IMR-90 (cell line): ENCODE results near the gene ARRB1. TPM values are rescaled to one million over a fixed set of nuclear protein-coding genes. Genes with fewer than 3 reads are reported as not detected.

Experiments used
- ATAC-seq: fragments of 200-7000 bp; cut with Tn5 transposase; 2 replicates; pipeline ENCODE4 v1.9.1; 2020; ENCODE audit warnings: low read depth, mild to moderate bottlenecking, moderate library complexity
- BruUV-seq: library from RNA; stranded (reverse); fragments of 400-500 nt; replicated peaks from 2 replicates; lab custom pipeline; 2021; lab: Mats Ljungman, UMichigan
- CTCF ChIA-PET: fragments of 300-600 bp; formaldehyde crosslinking; extraction: SDS; loops from one replicate; lab custom pipeline; 2021; ENCODE audit warnings: antibody characterized with exemption; lab: Yijun Ruan, JAX
- POLR2A ChIA-PET: fragments of 300-600 bp; sonication (Branson Sonifier 250); formaldehyde crosslinking; loops from one replicate; lab custom pipeline; 2022; ENCODE audit warnings: antibody characterized with exemption; ENCODE audit not compliant: unreplicated experiment; lab: Charles Lee
- DNase-seq: peaks from one replicate; pipeline ENCODE4 v3.0.0; 2013
- H2AFZ ChIP-seq: replicated peaks from 2 replicates; pipeline ENCODE3; 2013; ENCODE audit warnings: low read length, mild to moderate bottlenecking; ENCODE audit not compliant: poor library complexity
- H2AK5ac ChIP-seq: 2 replicates; pipeline ENCODE4 v1.6.1; 2013; ENCODE audit warnings: low read depth, low read length, inconsistent platforms
- H2AK9ac ChIP-seq: replicated peaks from 2 replicates; pipeline ENCODE3; 2013; ENCODE audit warnings: mild to moderate bottlenecking, low read depth, low read length, moderate library complexity; ENCODE audit not compliant: poor library complexity
- H2BK120ac ChIP-seq: 2 replicates; pipeline ENCODE4 v1.6.1; 2013; ENCODE audit warnings: low read depth, low read length, inconsistent platforms
- H2BK15ac ChIP-seq: 3 replicates; pipeline ENCODE4 v1.6.1; 2013; ENCODE audit warnings: low read depth, low read length, inconsistent platforms
- H2BK20ac ChIP-seq: 2 replicates; pipeline ENCODE4 v1.6.1; 2013; ENCODE audit warnings: low read depth, mild to moderate bottlenecking, inconsistent platforms, low read length, moderate library complexity
- H2BK5ac ChIP-seq: 2 replicates; pipeline ENCODE4 v1.6.1; 2013; ENCODE audit warnings: mild to moderate bottlenecking, low read depth, low read length, inconsistent platforms; ENCODE audit not compliant: poor library complexity, severe bottlenecking
- H3K14ac ChIP-seq: replicated peaks from 2 replicates; pipeline ENCODE4 v1.6.1; 2013; ENCODE audit warnings: low read depth, low read length, inconsistent platforms
- H3K18ac ChIP-seq: 2 replicates; pipeline ENCODE4 v1.6.1; 2013; ENCODE audit warnings: low read depth, low read length, control low read depth
- H3K23ac ChIP-seq: 2 replicates; pipeline ENCODE4 v1.6.1; 2013; ENCODE audit warnings: low read depth, low read length, inconsistent platforms
- H3K27ac ChIP-seq: 2 replicates; pipeline ENCODE4 v1.5.1; 2013; ENCODE audit warnings: mild to moderate bottlenecking, control low read depth, low read length; ENCODE audit not compliant: insufficient read depth
- H3K27me3 ChIP-seq: 2 replicates; pipeline ENCODE4 v1.6.1; 2013; ENCODE audit warnings: low read length; ENCODE audit not compliant: control insufficient read depth, insufficient read depth
- H3K36me3 ChIP-seq: 2 replicates; pipeline ENCODE4 v1.6.1; 2013; ENCODE audit warnings: low read length, mixed read lengths; ENCODE audit not compliant: control insufficient read depth, insufficient read depth
- H3K4ac ChIP-seq: 2 replicates; pipeline ENCODE4 v1.6.1; 2013; ENCODE audit warnings: low read depth, low read length, inconsistent platforms
- H3K4me1 ChIP-seq: 2 replicates; pipeline ENCODE4 v1.6.1; 2013; ENCODE audit warnings: low read length, mixed read lengths; ENCODE audit not compliant: control insufficient read depth, insufficient read depth
- H3K4me2 ChIP-seq: 2 replicates; pipeline ENCODE4 v1.6.1; 2013; ENCODE audit warnings: low read depth, mild to moderate bottlenecking, control low read depth, low read length, moderate library complexity
- H3K4me3 ChIP-seq: 2 replicates; pipeline ENCODE4 v1.5.1; 2013; ENCODE audit warnings: low read depth, mild to moderate bottlenecking, control low read depth, low read length, moderate library complexity; ENCODE audit not compliant: insufficient read depth
- H3K56ac ChIP-seq: 2 replicates; pipeline ENCODE4 v1.6.1; 2013; ENCODE audit warnings: low read length, inconsistent platforms; ENCODE audit not compliant: insufficient read depth; ENCODE audit errors: extremely low read depth
- H3K79me1 ChIP-seq, 2 experiments: 2 replicates each; pipeline ENCODE4 v1.6.1; 2013; ENCODE audit warnings: low read length in 2 of 2, inconsistent platforms in 1 of 2, low read depth in 1 of 2
- H3K9ac ChIP-seq: 2 replicates; pipeline ENCODE4 v1.6.1; 2013; ENCODE audit warnings: low read depth, low read length, control low read depth
- H3K9me1 ChIP-seq: 2 replicates; pipeline ENCODE4 v1.6.1; 2013; ENCODE audit warnings: low read length, inconsistent platforms; ENCODE audit not compliant: insufficient read depth
- H3K9me3 ChIP-seq: 2 replicates; pipeline ENCODE4 v1.6.1; 2013; ENCODE audit warnings: low read length; ENCODE audit not compliant: control insufficient read depth, insufficient read depth
- H4K20me1 ChIP-seq: 2 replicates; pipeline ENCODE4 v1.6.1; 2013; ENCODE audit warnings: low read length, inconsistent platforms; ENCODE audit not compliant: insufficient read depth
- H4K5ac ChIP-seq: 2 replicates; pipeline ENCODE4 v1.6.1; 2013; ENCODE audit warnings: mild to moderate bottlenecking, low read depth, low read length, control low read depth
- H4K8ac ChIP-seq, 2 experiments: 2 replicates each; pipeline ENCODE4 v1.6.1; 2013; ENCODE audit warnings: low read depth in 2 of 2, low read length in 2 of 2, control low read depth in 1 of 2, inconsistent platforms in 1 of 2
- H4K91ac ChIP-seq: 2 replicates; pipeline ENCODE4 v1.6.1; 2013; ENCODE audit warnings: low read depth, low read length, inconsistent platforms; ENCODE audit not compliant: insufficient read depth
- BHLHE40 ChIP-seq: fragments of 150-350 bp; IDR thresholded peaks from 2 replicates; pipeline ENCODE4 v1.6.1; 2016; ENCODE audit warnings: mild to moderate bottlenecking, low read depth, low read length
- CEBPB ChIP-seq: IDR thresholded peaks from 2 replicates; pipeline ENCODE4 v1.6.1; 2012; ENCODE audit warnings: low read depth, low read length, improper control_type of control experiment
- ELK1 ChIP-seq: fragments of 150-350 bp; IDR thresholded peaks from 2 replicates; pipeline ENCODE4 v1.6.1; 2016; ENCODE audit warnings: low read depth, mild to moderate bottlenecking, low read length, moderate library complexity, borderline replicate concordance
- FOS ChIP-seq: fragments of 150-350 bp; IDR thresholded peaks from 2 replicates; pipeline ENCODE4 v1.6.1; 2016; ENCODE audit warnings: low read depth, low read length
- MAZ ChIP-seq: IDR thresholded peaks from 2 replicates; pipeline ENCODE4 v1.6.1; 2012; ENCODE audit warnings: low read depth, mild to moderate bottlenecking, low read length, improper control_type of control experiment, moderate library complexity, borderline replicate concordance
- MXI1 ChIP-seq: IDR thresholded peaks from 2 replicates; pipeline ENCODE4 v1.6.1; 2012; ENCODE audit warnings: low read depth, mild to moderate bottlenecking, low read length, moderate library complexity, borderline replicate concordance
- NFE2L2 ChIP-seq: fragments of 150-350 bp; IDR thresholded peaks from 2 replicates; pipeline ENCODE4 v1.6.1; 2016; ENCODE audit warnings: low read depth, mild to moderate bottlenecking, low read length
- RAD21 ChIP-seq: IDR thresholded peaks from 2 replicates; pipeline ENCODE4 v1.6.1; 2012; ENCODE audit warnings: low read length, improper control_type of control experiment
- USF2 ChIP-seq: fragments of 150-350 bp; IDR thresholded peaks from 2 replicates; pipeline ENCODE4 v1.6.1; 2017; ENCODE audit warnings: mild to moderate bottlenecking, antibody characterized with exemption, low read length, low read depth
- WGBS, 2 experiments: methylation state at CpG; one replicate each; pipeline versions ENCODE4 v1.1.5 to v1.1.7; 2013; ENCODE audit warnings: missing lambda C conversion rate in 2 of 2; ENCODE audit not compliant: insufficient read length in 1 of 2; ENCODE audit errors: extremely low coverage in 2 of 2; 5-methylcytosine and 5-hydroxymethylcytosine counted together
- dilution Hi-C: fragments of 300-500 bp; cut with HindIII; formaldehyde crosslinking; loops from one replicate; pipeline ENCODE4 v1.14.3; 2018; ENCODE audit warnings: low sequenced_read_pairs; ENCODE audit not compliant: unreplicated experiment
- in situ Hi-C: fragments of 300-500 bp; cut with MboI; formaldehyde crosslinking; loops from 3 replicates; pipeline ENCODE4 v1.14.3; 2019; ENCODE audit warnings: low sequenced_read_pairs, inconsistent platforms, mixed read lengths
- intact Hi-C: fragments of 100-400 bp; cut with micrococcal nuclease; formaldehyde crosslinking; loops from 2 replicates; pipeline ENCODE4 v1.10.0; 2022
- polyA plus RNA-seq, 3 experiments: library from polyadenylated mRNA; depleted of rRNA; stranded (reverse); fragments of >200 nt; gene quantifications; 2 replicates each; pipeline ENCODE4 v1.2.3, GENCODE V29; 2012; ENCODE audit warnings: low replicate concordance in 1 of 3
- total RNA-seq: library from RNA; depleted of rRNA; stranded (reverse); fragments of >200 nt; gene quantifications from 2 replicates; pipeline ENCODE4 v1.2.3, GENCODE V29; 2012

The ARRB1 gene
- total and polyA plus RNA-seq, 2 of the 4 experiments (the other 2 are of a cell fraction), result 11.0 to 17.4 TPM

- peak overlapping the region; percentile 62; the same call in 1 of the 2 replicates for H4K91ac ChIP-seq
- dilution Hi-C loops, result no loop called here
- peak overlapping the region; percentile 12; the same call in 1 of the 2 replicates for H3K56ac ChIP-seq
- CTCF ChIA-PET, result interaction anchor here (0.8 to 2.4 kb wide), 4 partner anchors 46 to 63 kb away, joined by 3 to 9 read pairs (median 5); no protein-coding TSS in a partner anchor
- intact Hi-C loops, result no loop called here
- H3K9me3 ChIP-seq, result no peaks in the 10 kb centered on the region
- DNase-seq (peak; percentile 97), ATAC-seq (peak; percentile 79)
- H3K4me3 ChIP-seq, result no peak overlapping the region
- peak overlapping the region; percentile 60 for H2AK9ac ChIP-seq
- WGBS, 2 experiments, result 7% methylated on average over 2 of the region's 10 CpGs; no CpG with 5 or more reads in 1 of the 2 experiments
- POLR2A ChIA-PET, result no interaction called here
- H2AFZ ChIP-seq, result peak overlapping the region; percentile 82
- H3K4ac ChIP-seq, result peak overlapping the region; percentile 67
- peaks cover 29% of the 10 kb centered on the region for H3K4me1 ChIP-seq
- in situ Hi-C loops, result loop anchor here (5.0 kb wide), 1 partner anchor 56 kb away; no protein-coding TSS in a partner anchor
- H2BK120ac ChIP-seq, result peak overlapping the region; percentile 58
- 0 out of 2 replicates have a peak overlapping the region, but pooled peaks have one; percentile 40 for H3K14ac ChIP-seq
- peak overlapping the region; percentile 54; the same call in 1 of the 2 replicates for H2AK5ac ChIP-seq
- H2BK5ac ChIP-seq, result peak overlapping the region; percentile 62
- peak overlapping the region; percentile 75 for H2BK20ac ChIP-seq
- H3K23ac ChIP-seq, result no peak overlapping the region; the same call in 1 of the 2 replicates
- no peak overlapping the region for H2BK15ac ChIP-seq
- H3K4me2 ChIP-seq, result peak overlapping the region; percentile 33; the same call in 1 of the 2 replicates
- peak overlapping the region in 1 of 2 experiments; percentile 52; a peak in 1 of 4 replicates for H4K8ac ChIP-seq
- H4K5ac ChIP-seq, result no peak overlapping the region
- 0 out of 4 replicates have a peak, but pooled peaks cover 0 to 3% of the 10 kb centered on the region in 2 experiments for H3K79me1 ChIP-seq
- peak overlapping the region; percentile 68 for H3K27ac ChIP-seq
- no peaks in the 10 kb centered on the region for H3K27me3 ChIP-seq
- no TSS peak for BruUV-seq
- H4K20me1 ChIP-seq, result peaks cover 15% of the 10 kb centered on the region; the same call in 1 of the 2 replicates
- peak overlapping the region; percentile 15; the same call in 1 of the 2 replicates for H3K18ac ChIP-seq
- no peak overlapping the region for H3K9ac ChIP-seq
- no peaks in the 10 kb centered on the region; the same call in 1 of the 2 replicates for H3K36me3 ChIP-seq
- H3K9me1 ChIP-seq, result peaks cover 20% of the 10 kb centered on the region; the same call in 1 of the 2 replicates
- 0 out of 2 replicates have a peak, but pooled peaks have one; percentile 17 for TF ChIP-seq RAD21
- no peak for TF ChIP-seq ELK1
- TF ChIP-seq CEBPB, result 0 out of 2 replicates have a peak, but pooled peaks have one; percentile 20
- peak; percentile 32; the same call in 1 of the 2 replicates for TF ChIP-seq MXI1
- peak; percentile 66; the same call in 1 of the 2 replicates for TF ChIP-seq BHLHE40
- peak; percentile 63; the same call in 1 of the 2 replicates for TF ChIP-seq MAZ
- no peak for TF ChIP-seq USF2
- peak; percentile 78 for TF ChIP-seq FOS
- peak; percentile 68; the same call in 1 of the 2 replicates for TF ChIP-seq NFE2L2
Observed at GRCh38 chr11:75325713-75326438, 25.6 kb downstream of the ARRB1 start.
